Right hindlimb (tissue), 1 donor: ENCODE data around the gene CCDC9.
"Not testable (repeated sequence)": the region's sequence is repeated elsewhere in the genome, so short reads cannot be mapped to it uniquely, and the experiment has no call there.

Source experiments
- DNase-seq: peaks from one replicate; pipeline ENCODE4 v3.0.0-alpha.2; 2018

Gene CCDC9

GRCh38 chr19:47232422-47233211, 23.7 kb upstream of the CCDC9 start:
- no peak for DNase-seq

GRCh38 chr19:47236072-47236675, 20.2 kb upstream of the CCDC9 start:
- DNase-seq: no peak

GRCh38 chr19:47239152-47239551, 17.2 kb upstream of the CCDC9 start:
- DNase-seq: no peak

DNA sequence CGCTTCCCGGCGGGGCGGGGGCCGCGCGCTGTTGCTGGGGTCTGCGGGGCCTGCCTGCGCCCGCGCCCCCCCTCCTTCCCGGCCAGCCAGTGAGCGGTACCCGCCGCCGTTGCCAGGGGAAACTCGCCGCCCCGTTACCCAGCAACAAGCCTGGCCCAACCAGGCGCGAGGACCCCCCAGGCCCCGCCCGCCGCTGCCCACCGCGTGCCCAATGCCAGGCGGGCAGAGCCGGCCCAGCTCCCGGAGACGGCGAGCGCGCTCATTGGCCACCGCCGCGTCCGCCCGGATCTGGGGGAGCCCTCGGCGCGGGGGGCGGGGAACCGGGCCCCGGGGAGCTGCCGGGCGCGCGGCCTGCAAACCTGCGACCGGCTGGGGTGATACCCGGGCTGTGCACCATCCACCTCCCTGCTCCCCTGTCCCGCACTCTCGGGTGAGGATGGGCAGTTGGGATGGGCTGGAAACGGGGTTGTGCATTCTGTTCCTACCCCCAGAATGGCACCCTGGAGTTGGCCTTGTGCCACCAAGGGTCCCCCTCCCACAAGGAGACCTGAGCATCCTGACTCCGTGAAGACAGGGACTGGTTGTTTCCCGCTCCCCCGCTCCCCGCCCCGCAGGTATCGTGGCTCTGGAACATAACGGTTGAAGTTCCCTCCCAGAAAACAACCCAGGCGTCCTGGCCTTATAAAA, 16.6 kb upstream of the CCDC9 start:
- DNase-seq: peak; percentile 81

DNA sequence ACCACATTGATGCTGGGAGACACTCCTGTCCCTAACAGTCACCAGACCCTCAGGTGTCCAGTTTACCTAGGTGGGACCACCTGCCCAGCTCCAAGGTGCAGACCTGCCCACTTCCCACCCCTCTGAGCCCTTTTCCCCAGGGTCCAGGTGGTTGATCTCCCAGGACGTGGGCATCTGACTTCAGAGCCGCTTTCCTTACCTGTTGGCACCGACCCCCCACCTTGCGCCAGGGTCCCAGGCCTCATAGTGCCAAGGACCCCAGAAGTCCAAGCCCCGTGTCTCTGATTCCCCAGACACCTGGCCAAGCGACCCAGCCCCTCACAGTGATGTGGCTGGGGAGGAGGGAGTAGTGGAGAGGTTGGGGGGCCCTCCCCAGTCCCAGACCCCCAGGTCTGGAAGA, 15.8 kb upstream of the CCDC9 start:
- DNase-seq: no peak

DNA sequence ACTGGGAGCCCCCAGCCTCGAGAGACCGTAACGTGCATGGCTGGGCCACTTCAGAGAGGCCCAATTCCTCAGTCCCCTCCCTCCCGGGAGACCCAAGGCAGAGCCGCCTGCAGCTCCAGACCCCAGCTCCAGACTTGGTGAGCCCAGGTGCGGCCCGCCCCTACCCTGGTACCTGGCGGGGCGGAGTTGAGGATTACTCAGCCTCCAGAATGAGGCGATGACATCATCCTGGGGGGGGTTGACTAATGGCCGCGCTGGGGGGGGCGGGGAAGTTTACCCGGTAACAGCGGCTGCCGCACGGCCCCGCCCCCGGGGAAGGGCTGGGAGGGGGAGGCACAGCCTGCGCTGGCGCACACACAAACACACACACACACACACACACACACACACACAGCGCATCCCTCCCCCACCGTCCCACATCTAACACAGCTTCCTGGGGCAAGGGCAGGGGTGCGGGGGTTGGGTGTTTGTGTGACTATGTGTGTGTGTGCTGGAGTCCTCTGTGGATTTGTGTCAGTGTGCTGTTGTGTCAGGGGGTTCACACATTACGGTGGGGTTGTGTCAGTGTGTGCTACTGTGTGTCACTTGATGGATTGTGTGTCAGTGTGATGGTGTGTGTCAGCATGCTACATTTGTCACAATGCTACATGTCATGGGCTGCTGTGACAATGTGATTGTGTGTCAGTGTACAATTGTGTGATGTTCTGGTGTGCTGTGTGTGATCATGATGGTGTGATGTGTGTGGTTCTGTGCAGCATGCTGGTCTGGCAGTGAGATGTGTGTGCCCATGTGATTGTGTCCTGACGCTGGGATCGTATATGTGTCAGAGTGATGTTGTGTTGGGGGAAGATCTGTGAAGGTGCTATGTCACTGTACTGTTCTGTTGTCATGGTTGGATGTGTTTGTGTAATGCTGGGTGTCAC, 15.1 kb upstream of the CCDC9 start:
- DNase-seq: peak; percentile 57

GRCh38 chr19:47241919-47242577, 14.3 kb upstream of the CCDC9 start:
- DNase-seq: no peak

- no peak for DNase-seq
Observed at GRCh38 chr19:47243364-47243775, 13.0 kb upstream of the CCDC9 start.

DNA sequence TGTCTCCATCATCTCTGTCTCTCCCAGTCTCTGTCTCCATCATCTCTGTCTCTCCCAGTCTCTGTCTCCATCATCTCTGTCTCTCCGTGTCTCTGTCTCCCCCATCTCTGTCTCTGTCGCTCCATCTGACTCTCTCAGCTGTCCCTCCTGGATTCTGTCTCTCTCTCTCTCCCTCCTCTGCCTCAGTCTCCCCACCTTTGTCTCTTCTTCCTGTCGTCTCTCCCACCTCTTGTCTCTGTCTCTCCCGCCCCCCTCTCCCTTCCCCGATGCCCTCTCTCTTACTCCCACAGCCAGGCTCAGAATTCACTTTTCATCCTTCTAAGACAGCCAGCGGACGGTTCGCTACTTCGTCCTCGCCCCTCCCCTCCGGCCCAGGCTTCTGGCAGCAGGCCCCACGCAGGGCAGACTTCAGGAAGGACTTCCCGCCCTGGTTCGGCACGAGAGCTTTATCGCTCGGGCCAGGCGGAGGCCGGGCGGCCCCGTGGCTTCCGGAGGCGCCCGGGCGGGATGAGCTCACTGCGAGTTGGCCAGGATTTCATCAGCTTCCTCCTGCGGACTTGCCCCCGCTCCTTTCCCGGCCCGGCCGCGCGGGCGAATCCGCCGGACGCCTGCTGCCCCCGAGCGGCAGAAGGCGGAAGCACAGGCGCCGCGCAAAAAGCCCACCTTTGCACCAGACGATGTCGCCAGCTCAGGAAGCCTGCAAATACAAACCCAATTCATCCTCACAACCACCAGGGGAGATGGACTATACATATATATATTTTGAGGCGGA, 12.4 kb upstream of the CCDC9 start:
- DNase-seq: peak; percentile 95

DNA sequence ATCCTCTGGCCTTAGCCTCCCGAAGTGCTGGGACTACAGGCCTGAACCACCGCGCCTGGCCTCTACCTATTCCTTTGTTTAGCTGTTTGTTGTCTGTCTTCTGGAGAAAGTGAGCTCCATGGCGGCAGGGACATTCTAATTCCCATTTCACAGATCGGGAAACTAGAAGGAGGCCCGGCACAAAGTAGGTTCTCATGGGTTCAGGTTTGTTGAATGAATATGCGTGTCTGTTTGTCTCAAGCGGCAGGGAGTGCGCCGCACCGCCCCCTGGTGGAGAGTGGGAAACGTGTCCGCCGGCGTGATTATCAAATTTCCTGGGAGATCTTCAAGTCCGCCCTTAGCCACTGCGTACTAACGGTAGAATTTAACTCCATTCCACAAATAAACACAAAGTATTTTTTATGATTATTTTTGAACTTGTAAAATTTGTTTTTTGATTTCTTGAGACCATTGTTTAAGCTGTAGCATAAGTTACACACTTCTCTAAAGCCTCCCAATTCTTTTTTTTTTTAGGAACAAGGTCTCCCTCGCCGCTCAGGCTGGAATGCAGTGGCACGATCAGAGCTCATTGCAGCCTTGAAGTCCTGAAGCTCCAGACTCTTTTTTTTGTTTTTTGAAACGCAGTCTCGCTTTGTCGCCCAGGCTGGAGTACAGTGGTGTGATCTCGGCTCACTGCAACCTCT, 8.9 kb upstream of the CCDC9 start:
- DNase-seq: peak; percentile 85

DNA sequence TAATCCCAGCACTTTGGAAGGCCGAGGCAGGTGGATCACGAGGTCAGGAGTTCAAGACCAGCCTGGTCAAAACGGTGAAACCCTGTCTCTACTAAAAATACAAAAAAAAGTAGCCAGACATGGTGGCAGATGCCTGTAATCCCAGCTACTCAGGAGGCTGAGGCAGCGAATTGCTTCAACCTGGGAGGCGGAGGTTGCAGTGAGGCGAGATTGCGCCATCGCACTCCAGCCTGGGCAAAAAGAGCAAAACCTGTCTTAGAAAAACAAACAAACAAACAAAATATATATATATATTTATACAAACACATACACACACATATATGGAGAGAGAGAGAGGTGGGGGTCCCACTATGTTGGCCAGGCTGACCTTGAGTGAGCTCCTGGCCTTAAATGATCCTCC, 3.3 kb upstream of the CCDC9 start:
- not testable (repeated sequence) for DNase-seq

- no peak for DNase-seq
Observed at GRCh38 chr19:47253467-47253881, 2.9 kb upstream of the CCDC9 start.

DNA sequence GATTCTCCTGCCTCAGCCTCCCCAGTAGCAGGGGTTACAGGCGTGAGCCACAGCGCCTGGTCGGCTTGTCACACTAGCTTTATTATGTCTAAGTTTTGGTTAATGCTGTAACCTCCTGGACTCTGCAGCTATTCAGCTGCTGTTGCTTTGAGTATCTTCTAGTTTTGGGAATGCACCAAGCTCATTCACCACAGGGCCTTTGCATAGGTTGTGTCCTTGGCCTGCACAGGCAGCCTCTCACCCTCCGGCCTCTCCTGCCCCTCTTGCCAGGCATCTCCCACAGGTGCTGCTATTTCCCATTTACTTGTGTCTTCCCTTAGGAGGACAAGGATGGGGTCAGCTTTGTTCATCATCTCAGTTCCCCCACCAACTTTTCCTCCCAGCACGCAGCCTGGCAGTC, 2.4 kb upstream of the CCDC9 start:
- no peak for DNase-seq

GRCh38 chr19:47256693-47257410, 527 bp downstream of the CCDC9 start:
- DNase-seq: peak; percentile 100

- DNase-seq: no peak
Observed at GRCh38 chr19:47257411-47258169, 1.3 kb downstream of the CCDC9 start.

DNA sequence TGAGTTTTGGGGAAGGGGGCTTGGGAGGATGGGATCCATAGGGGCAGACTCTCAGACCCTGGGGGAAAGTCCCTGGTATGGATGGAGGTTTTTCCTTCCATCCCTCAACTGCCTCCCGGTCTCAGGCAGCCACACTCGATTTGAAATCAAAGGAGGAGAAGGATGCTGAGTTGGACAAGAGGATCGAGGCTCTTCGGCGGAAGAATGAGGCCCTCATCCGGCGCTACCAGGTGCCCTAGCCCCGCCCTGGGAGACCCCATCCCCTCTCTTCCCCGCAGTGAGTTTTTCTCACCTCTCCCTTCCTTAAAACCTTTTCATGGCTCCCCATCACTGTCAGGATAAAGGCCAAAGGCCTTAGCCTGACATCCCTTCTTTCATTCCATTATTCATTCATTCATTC, 2.1 kb downstream of the CCDC9 start:
- no peak for DNase-seq

GRCh38 chr19:47258895-47259555, 2.7 kb downstream of the CCDC9 start:
- no peak for DNase-seq

GRCh38 chr19:47260476-47260875, 4.2 kb downstream of the CCDC9 start:
- DNase-seq: no peak
